ENCODE data around the gene PKMYT1. TPM values are rescaled to one million over a fixed set of nuclear protein-coding genes. Genes with fewer than 3 reads are reported as not detected.

PKMYT1 gene
- total RNA-seq, 2 experiments from 2014 or later, result 0.47 to 0.60 TPM

- peak; percentile 90 to 99 (median 95) for DNase-seq
- Mint-ChIP-seq H3K9me3 (no peaks in the 10 kb centered on the region), H3K27ac (peak overlapping the region; percentile 13), H3K36me3 (ENCODE audit: low read depth) (no peaks in the 10 kb centered on the region), H3K27me3 (peaks cover 27% of the 10 kb centered on the region), H3K4me3 (peak overlapping the region; percentile 67), H3K4me1 (ENCODE audit: low read depth) (peaks cover 31% of the 10 kb centered on the region)
- no peaks in the 10 kb centered on the region for H3K9me3 ChIP-seq (ENCODE audit: control insufficient read depth in 1 of 2, insufficient read depth in 1 of 2, low read length in 2 of 2)
- peak; percentile 64 for TF ChIP-seq CTCF (IDR thresholded peaks at IDR 0.05)
- intact Hi-C loops (cut with DNase I, micrococcal nuclease), result loop anchor here (1.0 to 5.0 kb wide), 5 partner anchors 17 to 164 kb away; partner anchors contain the start of gene TNFRSF12A (in 1 of the 2)
- no peak overlapping the region for H3K4me3 ChIP-seq (ENCODE audit: low read length)
- peaks cover 32% of the 10 kb centered on the region for H3K4me1 ChIP-seq (ENCODE audit: insufficient read depth, low read length)
- POLR2A ChIA-PET, result interaction anchor here (0.6 to 2.7 kb wide), 13 partner anchors 16 to 181 kb away, joined by 3 to 20 read pairs (median 4); partner anchors contain the start of genes HCFC1R1, KREMEN2 and TNFRSF12A
- H3K36me3 ChIP-seq (ENCODE audit: insufficient read depth, low read length), result no peaks in the 10 kb centered on the region
- peaks cover 0 to 3% of the 10 kb centered on the region in 2 experiments for H3K27me3 ChIP-seq (ENCODE audit: control insufficient read depth in 1 of 2, insufficient read depth in 2 of 2, low read length in 2 of 2)
- CTCF ChIA-PET, result interaction anchor here (0.7 to 11.4 kb wide), 10 partner anchors 17 to 125 kb away, joined by 3 to 181 read pairs (median 6); partner anchors contain the start of genes HCFC1R1, MMP25, THOC6 and TNFRSF12A
- no peak overlapping the region for H3K27ac ChIP-seq (ENCODE audit: low read depth in 1 of 2, low read length in 2 of 2)
- peak; percentile 99 for ATAC-seq (ENCODE audit: poor library complexity)
Observed at GRCh38 chr16:3003582-3004270, 23.5 kb upstream of the PKMYT1 start.

GRCh38 chr16:3001316-3001715 is 21.1 kb upstream of the PKMYT1 start:
- ATAC-seq (ENCODE audit: poor library complexity), result no peak
- Histone ChIP-seq H3K4me3 (ENCODE audit: low read length) (no peak overlapping the region), H3K36me3 (ENCODE audit: insufficient read depth, low read length) (no peaks in the 10 kb centered on the region), H3K9me3 (ENCODE audit: control insufficient read depth in 1 of 2, insufficient read depth in 1 of 2, low read length in 2 of 2) (no peaks in the 10 kb centered on the region), H3K27ac (ENCODE audit: low read depth in 1 of 2, low read length in 2 of 2) (no peak overlapping the region), H3K4me1 (ENCODE audit: insufficient read depth, low read length) (peaks cover 9% of the 10 kb centered on the region), H3K27me3 (ENCODE audit: control insufficient read depth in 1 of 2, insufficient read depth in 2 of 2, low read length in 2 of 2) (peaks cover 0 to 3% of the 10 kb centered on the region in 2 experiments)
- Mint-ChIP-seq H3K36me3 (ENCODE audit: low read depth) (no peaks in the 10 kb centered on the region), H3K27ac (no peak overlapping the region), H3K9me3 (no peaks in the 10 kb centered on the region), H3K4me1 (ENCODE audit: low read depth) (peaks cover 10% of the 10 kb centered on the region), H3K4me3 (no peak overlapping the region), H3K27me3 (peaks cover 12% of the 10 kb centered on the region)
- intact Hi-C loops (cut with DNase I, micrococcal nuclease), result loop anchor here in 1 of 2 experiments (5.0 kb wide), 2 partner anchors 56 to 166 kb away; no protein-coding TSS in a partner anchor
- CTCF ChIA-PET, result interaction anchor here (2.9 to 11.4 kb wide), 2 partner anchors 19 to 28 kb away, joined by 38 to 181 read pairs; partner anchors contain the start of gene TNFRSF12A
- POLR2A ChIA-PET, result interaction anchor here (2.0 kb wide), 2 partner anchors 22 to 27 kb away, joined by 5 read pairs; no protein-coding TSS in a partner anchor
- no peak for TF ChIP-seq CTCF (IDR thresholded peaks at IDR 0.05)
- no peak for DNase-seq

- Mint-ChIP-seq H3K4me3 (no peak overlapping the region), H3K27ac (no peak overlapping the region), H3K27me3 (peaks cover 12% of the 10 kb centered on the region), H3K9me3 (no peaks in the 10 kb centered on the region), H3K36me3 (ENCODE audit: low read depth) (no peaks in the 10 kb centered on the region), H3K4me1 (ENCODE audit: low read depth) (peaks cover 10% of the 10 kb centered on the region)
- Histone ChIP-seq H3K27ac (ENCODE audit: low read depth in 1 of 2, low read length in 2 of 2) (no peak overlapping the region), H3K4me3 (ENCODE audit: low read length) (no peak overlapping the region), H3K27me3 (ENCODE audit: control insufficient read depth in 1 of 2, insufficient read depth in 2 of 2, low read length in 2 of 2) (peaks cover 0 to 3% of the 10 kb centered on the region in 2 experiments), H3K4me1 (ENCODE audit: insufficient read depth, low read length) (peaks cover 9% of the 10 kb centered on the region), H3K36me3 (ENCODE audit: insufficient read depth, low read length) (no peaks in the 10 kb centered on the region), H3K9me3 (ENCODE audit: control insufficient read depth in 1 of 2, insufficient read depth in 1 of 2, low read length in 2 of 2) (no peaks in the 10 kb centered on the region)
- POLR2A ChIA-PET, result interaction anchor here (0.5 to 2.0 kb wide), 3 partner anchors 22 to 717 kb away, joined by 3 to 5 read pairs (median 5); no protein-coding TSS in a partner anchor
- no peak for DNase-seq
- intact Hi-C loops (cut with DNase I, micrococcal nuclease), result loop anchor here in 1 of 2 experiments (5.0 kb wide), 2 partner anchors 57 to 167 kb away; no protein-coding TSS in a partner anchor
- no peak for ATAC-seq (ENCODE audit: poor library complexity)
- CTCF ChIA-PET, result interaction anchor here (11.4 kb wide), 1 partner anchor 29 kb away, joined by 181 read pairs; no protein-coding TSS in a partner anchor
- TF ChIP-seq CTCF (IDR thresholded peaks at IDR 0.05), result no peak
Observed at GRCh38 chr16:3000540-3000939, 20.3 kb upstream of the PKMYT1 start.
